Measurements from ENCODE around the gene RHOC.

GRCh38 chr1:112677501-112677900 lies 29.4 kb downstream of the RHOC start:
- TF ChIP-seq, protein P1, sequence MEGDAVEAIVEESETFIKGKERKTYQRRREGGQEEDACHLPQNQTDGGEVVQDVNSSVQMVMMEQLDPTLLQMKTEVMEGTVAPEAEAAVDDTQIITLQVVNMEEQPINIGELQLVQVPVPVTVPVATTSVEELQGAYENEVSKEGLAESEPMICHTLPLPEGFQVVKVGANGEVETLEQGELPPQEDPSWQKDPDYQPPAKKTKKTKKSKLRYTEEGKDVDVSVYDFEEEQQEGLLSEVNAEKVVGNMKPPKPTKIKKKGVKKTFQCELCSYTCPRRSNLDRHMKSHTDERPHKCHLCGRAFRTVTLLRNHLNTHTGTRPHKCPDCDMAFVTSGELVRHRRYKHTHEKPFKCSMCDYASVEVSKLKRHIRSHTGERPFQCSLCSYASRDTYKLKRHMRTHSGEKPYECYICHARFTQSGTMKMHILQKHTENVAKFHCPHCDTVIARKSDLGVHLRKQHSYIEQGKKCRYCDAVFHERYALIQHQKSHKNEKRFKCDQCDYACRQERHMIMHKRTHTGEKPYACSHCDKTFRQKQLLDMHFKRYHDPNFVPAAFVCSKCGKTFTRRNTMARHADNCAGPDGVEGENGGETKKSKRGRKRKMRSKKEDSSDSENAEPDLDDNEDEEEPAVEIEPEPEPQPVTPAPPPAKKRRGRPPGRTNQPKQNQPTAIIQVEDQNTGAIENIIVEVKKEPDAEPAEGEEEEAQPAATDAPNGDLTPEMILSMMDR (IDR thresholded peaks at IDR 0.05): no peak
- TF ChIP-seq POLR2A (IDR thresholded peaks at IDR 0.05): no peak

All from Peyer's patch (tissue), 4 donors.